ENCODE results near the gene FNDC10. TPM values are rescaled to one million over a fixed set of nuclear protein-coding genes. Genes with fewer than 3 reads are reported as not detected.
"Not testable (repeated sequence)": the region's sequence is repeated elsewhere in the genome, so short reads cannot be mapped to it uniquely, and the experiment has no call there.

FNDC10 gene
- total RNA-seq, 1 donor from 2014 or later: 7.4 TPM

DNA sequence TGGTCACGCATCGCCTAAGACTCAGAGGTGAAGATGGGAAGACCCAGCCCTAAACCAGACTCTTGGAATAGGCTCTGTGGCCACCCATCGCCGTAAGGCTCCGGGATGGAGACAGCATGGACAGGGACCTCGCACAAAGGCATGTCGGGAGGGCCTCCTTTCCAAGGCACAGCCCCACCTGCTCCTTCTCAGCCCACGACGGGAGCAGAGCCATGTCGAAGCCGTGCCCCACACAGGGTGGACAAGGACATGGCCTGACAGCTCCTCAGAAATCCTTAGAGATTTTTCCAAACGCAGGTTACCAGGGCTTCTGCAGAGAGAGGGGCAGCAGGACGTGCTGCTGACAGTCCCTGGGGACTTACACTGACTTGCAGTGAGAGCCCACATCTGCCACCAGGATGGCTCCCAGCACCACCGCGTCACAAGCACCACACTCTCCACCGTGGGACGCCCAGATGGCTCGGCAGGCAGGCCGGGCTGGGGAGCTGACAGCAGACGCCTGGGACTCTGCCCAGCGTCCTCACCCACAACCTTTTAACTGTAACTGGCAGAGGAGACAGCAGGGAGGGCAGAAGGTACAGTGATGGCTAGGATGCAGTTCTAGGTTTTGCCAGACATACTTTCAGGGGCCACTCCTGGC lies 37.3 kb downstream of the FNDC10 start:
- Histone ChIP-seq H3K4me3 (no peak overlapping the region), H3K27me3 (no peaks in the 10 kb centered on the region), H3K27ac (no peak overlapping the region), H3K36me3 (peaks cover 51% of the 10 kb centered on the region), H3K9me3 (no peaks in the 10 kb centered on the region), H3K4me1 (peaks cover 10% of the 10 kb centered on the region)
- TF ChIP-seq, protein P1, sequence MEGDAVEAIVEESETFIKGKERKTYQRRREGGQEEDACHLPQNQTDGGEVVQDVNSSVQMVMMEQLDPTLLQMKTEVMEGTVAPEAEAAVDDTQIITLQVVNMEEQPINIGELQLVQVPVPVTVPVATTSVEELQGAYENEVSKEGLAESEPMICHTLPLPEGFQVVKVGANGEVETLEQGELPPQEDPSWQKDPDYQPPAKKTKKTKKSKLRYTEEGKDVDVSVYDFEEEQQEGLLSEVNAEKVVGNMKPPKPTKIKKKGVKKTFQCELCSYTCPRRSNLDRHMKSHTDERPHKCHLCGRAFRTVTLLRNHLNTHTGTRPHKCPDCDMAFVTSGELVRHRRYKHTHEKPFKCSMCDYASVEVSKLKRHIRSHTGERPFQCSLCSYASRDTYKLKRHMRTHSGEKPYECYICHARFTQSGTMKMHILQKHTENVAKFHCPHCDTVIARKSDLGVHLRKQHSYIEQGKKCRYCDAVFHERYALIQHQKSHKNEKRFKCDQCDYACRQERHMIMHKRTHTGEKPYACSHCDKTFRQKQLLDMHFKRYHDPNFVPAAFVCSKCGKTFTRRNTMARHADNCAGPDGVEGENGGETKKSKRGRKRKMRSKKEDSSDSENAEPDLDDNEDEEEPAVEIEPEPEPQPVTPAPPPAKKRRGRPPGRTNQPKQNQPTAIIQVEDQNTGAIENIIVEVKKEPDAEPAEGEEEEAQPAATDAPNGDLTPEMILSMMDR (IDR thresholded peaks at IDR 0.05): no peak
- no peak for DNase-seq
- peak; percentile 19 for ATAC-seq
- intact Hi-C loops (cut with DNase I): no loop called here

DNA sequence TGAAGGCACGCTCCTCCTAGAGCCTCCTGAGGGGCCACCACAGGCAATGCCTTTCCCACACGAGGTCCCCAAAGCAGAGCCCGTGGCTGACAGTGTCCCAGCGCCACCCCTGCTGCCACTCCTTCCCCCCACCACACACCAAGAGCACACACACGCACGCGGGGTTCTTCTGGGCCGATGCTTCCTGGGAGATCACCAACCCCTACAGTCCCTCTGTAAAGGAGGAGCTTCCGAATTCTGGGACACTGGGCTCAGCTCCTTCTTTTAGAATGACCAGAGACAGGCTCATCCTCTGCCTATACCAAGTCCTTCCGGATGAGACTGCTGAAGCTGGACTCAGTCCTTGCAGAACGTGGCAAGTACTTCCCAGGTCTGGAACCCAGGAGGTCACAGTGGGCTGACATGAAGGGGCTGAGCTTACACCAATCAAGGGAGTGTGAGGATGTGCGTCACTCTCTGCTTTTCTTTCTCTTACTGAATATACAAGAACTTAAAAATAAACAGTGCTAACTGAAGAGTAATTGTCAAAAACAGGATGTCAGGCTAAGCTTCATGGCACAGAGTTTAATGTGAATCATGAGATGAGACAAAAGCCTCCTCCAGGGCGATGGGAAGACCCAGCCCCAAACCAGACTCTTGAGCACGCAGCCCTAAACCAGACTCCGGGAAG lies 38.0 kb downstream of the FNDC10 start:
- Histone ChIP-seq H3K27ac (no peak overlapping the region), H3K27me3 (no peaks in the 10 kb centered on the region), H3K36me3 (peaks cover 51% of the 10 kb centered on the region), H3K9me3 (no peaks in the 10 kb centered on the region), H3K4me3 (no peak overlapping the region), H3K4me1 (peaks cover 2% of the 10 kb centered on the region)
- DNase-seq (no peak), ATAC-seq (peak; percentile 11)
- TF ChIP-seq, protein P1 (IDR thresholded peaks at IDR 0.05): no peak
- intact Hi-C loops (cut with DNase I): no loop called here

DNA sequence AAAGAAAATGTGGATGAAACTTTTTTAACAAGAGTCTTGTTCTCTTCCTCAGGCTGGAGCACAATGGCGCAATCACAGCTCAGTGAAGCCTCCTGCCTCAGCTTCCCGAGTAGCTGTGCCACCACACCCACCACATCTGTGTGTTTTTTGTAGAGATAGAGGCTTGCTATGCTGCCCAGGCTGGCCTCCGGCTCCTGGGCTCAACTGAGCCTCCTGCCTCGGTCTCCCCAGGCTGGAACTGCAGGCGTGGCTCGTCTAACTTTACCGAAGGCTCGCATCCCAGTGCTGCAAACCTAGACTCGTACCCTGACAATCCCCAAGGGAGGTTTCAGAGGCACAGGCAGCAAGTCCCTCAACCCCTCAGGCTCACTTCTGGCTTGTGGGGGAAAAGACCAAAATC lies 39.8 kb downstream of the FNDC10 start:
- no peak overlapping the region for H3K4me3 ChIP-seq
- H3K4me1 ChIP-seq: no peaks in the 10 kb centered on the region
- intact Hi-C loops (cut with DNase I): no loop called here
- DNase-seq (no peak), ATAC-seq (no peak)
- TF ChIP-seq, protein P1 (IDR thresholded peaks at IDR 0.05): no peak
- H3K36me3 ChIP-seq: peaks cover 51% of the 10 kb centered on the region
- no peaks in the 10 kb centered on the region for H3K27me3 ChIP-seq
- no peaks in the 10 kb centered on the region for H3K9me3 ChIP-seq
- no peak overlapping the region for H3K27ac ChIP-seq

DNA sequence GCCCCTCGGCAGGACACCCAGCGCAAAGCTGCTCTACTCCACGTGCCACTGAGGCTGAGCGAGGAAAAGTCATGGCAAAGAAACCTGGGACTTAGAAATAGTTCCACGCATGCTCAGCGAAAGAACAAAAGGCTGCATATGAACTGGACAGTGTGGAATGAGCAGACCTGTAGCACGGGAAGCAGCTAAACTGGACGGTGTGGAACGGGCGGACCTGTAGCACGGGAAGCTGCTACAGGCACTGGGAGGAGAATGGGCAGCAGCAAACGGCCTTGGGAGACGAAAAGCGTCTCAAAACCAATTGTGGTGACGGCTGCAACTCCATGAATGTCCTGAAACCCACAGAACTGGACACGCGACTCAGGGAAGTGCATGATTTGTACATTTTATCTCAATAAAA lies 40.9 kb downstream of the FNDC10 start:
- ATAC-seq: no peak
- no peak for DNase-seq
- Histone ChIP-seq H3K27me3 (no peaks in the 10 kb centered on the region), H3K36me3 (peaks cover 43% of the 10 kb centered on the region), H3K4me3 (no peak overlapping the region), H3K4me1 (no peaks in the 10 kb centered on the region), H3K27ac (no peak overlapping the region), H3K9me3 (no peaks in the 10 kb centered on the region)
- TF ChIP-seq, protein P1 (IDR thresholded peaks at IDR 0.05): no peak
- intact Hi-C loops (cut with DNase I): no loop called here

DNA sequence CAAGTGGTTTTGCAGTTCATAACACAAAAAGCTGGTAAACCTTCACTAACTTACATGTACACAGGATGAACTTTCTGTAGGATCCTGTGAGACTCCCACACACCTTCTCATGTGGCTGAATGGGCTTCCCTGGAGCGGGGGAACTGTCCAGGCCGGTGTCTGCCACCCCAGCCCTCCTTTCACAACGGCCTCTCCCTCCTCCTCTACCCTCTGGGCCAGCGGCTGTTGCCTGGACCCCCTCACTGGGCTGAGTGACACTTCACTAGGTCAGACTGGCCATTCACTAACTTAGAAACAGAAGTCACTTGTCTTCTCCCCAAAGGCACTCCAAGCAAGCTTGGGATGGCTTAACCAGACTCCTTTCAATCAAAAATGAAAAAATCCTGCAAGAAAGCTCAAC lies 41.3 kb downstream of the FNDC10 start:
- TF ChIP-seq, protein P1 (IDR thresholded peaks at IDR 0.05): no peak
- no peak for DNase-seq
- ATAC-seq: no peak
- H3K4me1 ChIP-seq: no peaks in the 10 kb centered on the region
- intact Hi-C loops (cut with DNase I): no loop called here
- no peaks in the 10 kb centered on the region for H3K9me3 ChIP-seq
- H3K36me3 ChIP-seq: peaks cover 38% of the 10 kb centered on the region
- no peak overlapping the region for H3K27ac ChIP-seq
- H3K4me3 ChIP-seq: no peak overlapping the region
- no peaks in the 10 kb centered on the region for H3K27me3 ChIP-seq

DNA sequence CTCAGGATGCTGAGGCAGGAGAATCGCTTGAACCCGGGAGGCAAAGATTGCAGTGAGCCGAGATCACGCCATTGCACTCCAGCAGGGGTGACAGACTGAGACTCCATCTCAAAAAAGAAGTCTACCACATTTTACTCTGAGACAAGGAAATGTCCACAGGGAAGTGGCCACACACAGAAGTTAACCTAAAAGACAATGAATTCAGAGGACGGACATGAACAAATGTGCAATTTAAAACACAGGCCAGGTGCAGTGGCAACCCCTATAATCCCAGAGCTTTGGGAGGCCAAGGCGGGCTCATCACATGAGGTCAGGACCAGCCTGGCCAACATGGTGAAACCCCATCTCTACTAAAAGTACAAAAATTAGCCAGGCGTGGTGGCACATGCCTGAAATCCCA lies 42.2 kb downstream of the FNDC10 start:
- DNase-seq; H3K27me3 ChIP-seq; ATAC-seq; H3K4me1 ChIP-seq; intact Hi-C loops (cut with DNase I); H3K9me3 ChIP-seq; H3K4me3 ChIP-seq; H3K27ac ChIP-seq: not testable (repeated sequence)
- H3K36me3 ChIP-seq: peaks cover 29% of the 10 kb centered on the region

DNA sequence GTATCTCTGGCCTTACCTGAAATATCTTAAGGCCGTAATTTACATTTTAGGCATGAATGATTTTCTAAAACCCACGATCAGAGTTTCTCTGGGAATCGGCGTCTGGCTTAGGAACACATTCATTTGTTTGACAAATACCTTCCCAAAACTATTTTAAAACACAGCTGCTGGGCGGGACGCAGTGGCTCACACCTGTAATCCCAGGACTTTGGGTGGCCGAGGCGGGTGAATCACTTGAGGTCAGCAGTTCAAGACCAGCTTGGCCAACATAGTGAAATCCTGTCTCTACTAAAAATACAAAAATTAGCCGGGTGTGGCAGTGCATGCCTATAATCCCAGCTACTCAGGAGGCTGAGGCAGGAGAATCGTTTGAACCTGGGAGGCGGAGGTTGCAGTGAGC lies 43.0 kb downstream of the FNDC10 start:
- H3K9me3 ChIP-seq; DNase-seq; H3K4me3 ChIP-seq; H3K27ac ChIP-seq; ATAC-seq; intact Hi-C loops (cut with DNase I); H3K4me1 ChIP-seq; H3K27me3 ChIP-seq: not testable (repeated sequence)
- peaks cover 21% of the 10 kb centered on the region for H3K36me3 ChIP-seq
